ENCODE measurements around the gene PSAPL1.
A peak's percentile ranks its signal among the peaks of the same experiment; 100 is the strongest.

The PSAPL1 gene

GRCh38 chr4:7472442-7473013, 37.8 kb upstream of the PSAPL1 start:
- Histone ChIP-seq H3K9ac (ENCODE audit: insufficient read length) (no peak overlapping the region), H3K36me3 (ENCODE audit: insufficient read depth, low read length) (no peaks in the 10 kb centered on the region)
- no peak for DNase-seq (ENCODE audit: low read depth, low spot score)

DNA sequence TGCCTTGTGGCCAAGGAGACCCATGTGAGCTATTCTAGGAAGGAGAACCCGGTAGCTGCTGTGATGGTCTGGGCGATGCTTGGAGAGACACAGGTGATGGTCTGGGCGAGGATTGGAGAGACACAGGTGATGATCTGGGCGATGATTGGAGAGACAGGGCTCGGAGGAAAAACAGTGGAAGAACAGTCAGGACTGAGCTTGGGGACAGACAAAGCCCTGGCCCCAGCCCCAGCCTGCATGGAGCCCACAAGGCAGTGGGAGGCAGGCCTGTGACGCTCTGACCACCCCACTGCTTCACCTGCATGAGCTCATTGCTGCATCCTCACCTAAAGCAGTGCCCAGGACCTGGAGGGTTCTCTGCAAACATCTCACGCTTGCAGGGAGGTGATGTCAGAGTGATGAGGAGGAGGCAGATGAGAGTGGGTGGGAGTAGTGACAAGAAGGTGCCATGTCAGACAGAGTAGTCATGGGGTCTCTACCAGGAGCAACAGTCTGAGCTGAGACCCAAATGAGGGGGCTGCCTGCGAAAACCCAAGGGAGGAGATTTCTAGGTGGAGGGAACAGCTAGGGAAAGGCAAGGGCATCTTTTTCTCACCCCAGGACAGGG, 35.9 kb upstream of the PSAPL1 start:
- H3K27ac ChIP-seq, result no peak overlapping the region
- no peak for DNase-seq (ENCODE audit: low read depth, low spot score)
- H3K36me3 ChIP-seq (ENCODE audit: insufficient read depth, low read length), result no peaks in the 10 kb centered on the region
- no peak overlapping the region for H3K4me3 ChIP-seq
- TF ChIP-seq FOXP2 (optimal IDR thresholded peaks at IDR 0.05; ENCODE audit: control extremely low read depth, extremely low read length, insufficient read depth), result no peak
- no peak for TF ChIP-seq EZH2 (IDR thresholded peaks at IDR 0.05)
- no peak for TF ChIP-seq POLR2AphosphoS5 (IDR thresholded peaks at IDR 0.05; ENCODE audit: borderline replicate concordance, low read depth, low read length)
- no peaks in the 10 kb centered on the region for H3K9me3 ChIP-seq (ENCODE audit: low read depth, low read length)
- H3K9ac ChIP-seq (ENCODE audit: insufficient read length), result no peak overlapping the region

More at GRCh38 chr4:7472442-7473013, 37.8 kb upstream of the PSAPL1 start:
- no peak overlapping the region for H3K4me3 ChIP-seq
- no peak overlapping the region for H3K27ac ChIP-seq
- no peaks in the 10 kb centered on the region for H3K9me3 ChIP-seq (ENCODE audit: low read depth, low read length)
- no peak for TF ChIP-seq FOXP2 (optimal IDR thresholded peaks at IDR 0.05; ENCODE audit: control extremely low read depth, extremely low read length, insufficient read depth)
- peak; percentile 35 for TF ChIP-seq EZH2 (IDR thresholded peaks at IDR 0.05)
- TF ChIP-seq POLR2AphosphoS5 (IDR thresholded peaks at IDR 0.05; ENCODE audit: borderline replicate concordance, low read depth, low read length), result no peak

DNA sequence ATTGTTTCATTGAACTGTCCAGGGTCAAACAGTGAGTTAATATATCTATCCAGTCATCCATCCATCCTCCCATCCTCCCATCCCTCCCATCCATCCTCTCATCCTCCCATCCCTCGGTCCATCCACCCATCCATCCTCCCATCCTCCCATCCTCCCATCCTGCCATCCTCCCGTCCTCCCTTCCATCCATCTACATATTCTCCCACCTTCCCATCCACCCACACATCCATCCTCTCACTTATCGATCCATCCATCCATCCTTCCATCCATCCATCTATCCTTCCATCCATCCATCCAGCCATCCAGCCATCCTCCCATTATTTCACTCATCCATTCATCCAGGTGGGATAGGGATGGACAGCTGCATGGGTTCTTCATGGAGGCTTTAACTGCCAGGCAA, 35.4 kb upstream of the PSAPL1 start:
- no peaks in the 10 kb centered on the region for H3K9me3 ChIP-seq (ENCODE audit: low read depth, low read length)
- no peak overlapping the region for H3K4me3 ChIP-seq
- no peak for DNase-seq (ENCODE audit: low read depth, low spot score)
- no peak overlapping the region for H3K9ac ChIP-seq (ENCODE audit: insufficient read length)
- TF ChIP-seq FOXP2 (optimal IDR thresholded peaks at IDR 0.05; ENCODE audit: control extremely low read depth, extremely low read length, insufficient read depth), result no peak
- no peak for TF ChIP-seq POLR2AphosphoS5 (IDR thresholded peaks at IDR 0.05; ENCODE audit: borderline replicate concordance, low read depth, low read length)
- no peak for TF ChIP-seq EZH2 (IDR thresholded peaks at IDR 0.05)
- no peaks in the 10 kb centered on the region for H3K36me3 ChIP-seq (ENCODE audit: insufficient read depth, low read length)
- H3K27ac ChIP-seq, result no peak overlapping the region

GRCh38 chr4:7469023-7469422, 34.3 kb upstream of the PSAPL1 start:
- Histone ChIP-seq H3K9me3 (ENCODE audit: low read depth, low read length) (no peaks in the 10 kb centered on the region), H3K4me3 (no peak overlapping the region), H3K9ac (ENCODE audit: insufficient read length) (no peak overlapping the region), H3K27ac (no peak overlapping the region), H3K36me3 (ENCODE audit: insufficient read depth, low read length) (no peaks in the 10 kb centered on the region)
- TF ChIP-seq EZH2 (IDR thresholded peaks at IDR 0.05) (no peak), POLR2AphosphoS5 (IDR thresholded peaks at IDR 0.05; ENCODE audit: borderline replicate concordance, low read depth, low read length) (no peak), FOXP2 (optimal IDR thresholded peaks at IDR 0.05; ENCODE audit: control extremely low read depth, extremely low read length, insufficient read depth) (no peak)
- no peak for DNase-seq (ENCODE audit: low read depth, low spot score)

DNA sequence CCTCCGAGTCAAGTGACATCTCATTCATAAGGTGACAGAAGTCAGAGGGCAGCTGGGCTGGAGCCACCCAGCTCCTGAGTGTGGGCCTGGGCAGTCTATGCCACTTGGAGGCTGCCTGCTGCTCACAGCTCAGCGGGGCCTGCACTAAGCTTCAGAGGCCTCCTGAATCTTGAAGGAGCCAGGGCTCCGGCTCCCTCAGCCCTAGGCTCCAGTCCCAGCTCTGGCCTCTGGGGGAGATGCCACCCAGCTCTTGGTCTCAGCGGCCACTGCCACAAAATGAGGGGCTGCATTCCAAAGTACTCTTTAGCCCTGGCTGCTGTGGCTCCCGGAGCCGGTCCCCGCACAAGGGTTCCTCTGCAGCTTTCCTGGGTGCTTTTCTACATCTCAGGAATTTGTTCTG, 32.7 kb upstream of the PSAPL1 start:
- H3K27ac ChIP-seq, result no peak overlapping the region
- H3K9me3 ChIP-seq (ENCODE audit: low read depth, low read length), result no peaks in the 10 kb centered on the region
- H3K36me3 ChIP-seq (ENCODE audit: insufficient read depth, low read length), result no peaks in the 10 kb centered on the region
- H3K9ac ChIP-seq (ENCODE audit: insufficient read length), result no peak overlapping the region
- no peak for DNase-seq (ENCODE audit: low read depth, low spot score)
- TF ChIP-seq FOXP2 (optimal IDR thresholded peaks at IDR 0.05; ENCODE audit: control extremely low read depth, extremely low read length, insufficient read depth), result no peak
- no peak for TF ChIP-seq POLR2AphosphoS5 (IDR thresholded peaks at IDR 0.05; ENCODE audit: borderline replicate concordance, low read depth, low read length)
- no peak for TF ChIP-seq EZH2 (IDR thresholded peaks at IDR 0.05)
- no peak overlapping the region for H3K4me3 ChIP-seq

- DNase-seq (ENCODE audit: low read depth, low spot score), result no peak
- no peak overlapping the region for H3K9ac ChIP-seq (ENCODE audit: insufficient read length)
- H3K36me3 ChIP-seq (ENCODE audit: insufficient read depth, low read length), result no peaks in the 10 kb centered on the region
- no peak overlapping the region for H3K4me3 ChIP-seq
- no peak overlapping the region for H3K27ac ChIP-seq
- H3K9me3 ChIP-seq (ENCODE audit: low read depth, low read length), result no peaks in the 10 kb centered on the region
- no peak for TF ChIP-seq POLR2AphosphoS5 (IDR thresholded peaks at IDR 0.05; ENCODE audit: borderline replicate concordance, low read depth, low read length)
- TF ChIP-seq FOXP2 (optimal IDR thresholded peaks at IDR 0.05; ENCODE audit: control extremely low read depth, extremely low read length, insufficient read depth), result no peak
- TF ChIP-seq EZH2 (IDR thresholded peaks at IDR 0.05), result no peak
Measured at GRCh38 chr4:7466904-7467303, 32.2 kb upstream of the PSAPL1 start.

DNA sequence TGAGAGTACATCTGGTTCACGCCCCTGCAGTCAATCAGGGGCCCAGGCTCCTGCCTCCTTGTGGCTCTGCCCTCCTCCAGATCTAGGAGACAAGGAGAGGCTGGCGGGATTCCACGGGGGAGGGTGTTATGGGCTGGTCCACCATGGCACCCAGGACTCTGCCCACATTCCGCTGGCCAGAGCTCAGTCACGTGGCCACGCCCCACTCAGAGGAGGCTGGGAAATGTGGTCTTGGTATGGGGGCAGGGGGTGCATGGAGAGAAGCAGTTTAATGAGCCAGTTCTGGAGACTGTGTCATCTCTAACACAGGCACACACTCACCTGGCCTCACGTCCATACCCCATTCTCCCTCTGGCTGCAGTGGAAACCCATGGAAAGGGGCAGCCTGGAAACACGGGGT, 31.5 kb upstream of the PSAPL1 start:
- H3K9ac ChIP-seq (ENCODE audit: insufficient read length), result no peak overlapping the region
- no peaks in the 10 kb centered on the region for H3K36me3 ChIP-seq (ENCODE audit: insufficient read depth, low read length)
- H3K4me3 ChIP-seq, result no peak overlapping the region
- no peaks in the 10 kb centered on the region for H3K9me3 ChIP-seq (ENCODE audit: low read depth, low read length)
- TF ChIP-seq FOXP2 (optimal IDR thresholded peaks at IDR 0.05; ENCODE audit: control extremely low read depth, extremely low read length, insufficient read depth) (no peak), EZH2 (IDR thresholded peaks at IDR 0.05) (no peak), POLR2AphosphoS5 (IDR thresholded peaks at IDR 0.05; ENCODE audit: borderline replicate concordance, low read depth, low read length) (no peak)
- no peak overlapping the region for H3K27ac ChIP-seq
- no peak for DNase-seq (ENCODE audit: low read depth, low spot score)

DNA sequence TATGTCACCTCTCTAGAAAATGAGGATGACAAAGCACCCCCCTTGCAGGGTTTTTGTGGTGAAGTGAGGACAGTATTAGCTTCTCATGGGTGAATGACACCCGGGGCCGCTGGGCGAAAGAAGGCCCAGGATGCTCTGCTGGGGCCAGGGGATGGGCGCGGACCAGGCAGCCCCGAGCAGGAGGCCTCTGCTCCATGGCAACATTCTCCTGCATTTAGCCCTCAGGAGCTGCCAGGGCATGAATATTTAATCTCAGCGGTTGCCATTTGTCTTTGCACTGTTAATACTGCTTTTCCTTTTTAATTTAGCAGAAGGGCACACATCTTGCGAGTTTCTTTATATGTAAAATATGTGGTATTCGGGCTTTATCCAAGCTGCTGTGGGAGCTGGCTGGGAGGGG, 30.3 kb upstream of the PSAPL1 start:
- Histone ChIP-seq H3K9me3 (ENCODE audit: low read depth, low read length) (no peaks in the 10 kb centered on the region), H3K36me3 (ENCODE audit: insufficient read depth, low read length) (no peaks in the 10 kb centered on the region), H3K9ac (ENCODE audit: insufficient read length) (no peak overlapping the region), H3K27ac (no peak overlapping the region), H3K4me3 (no peak overlapping the region)
- no peak for TF ChIP-seq POLR2AphosphoS5 (IDR thresholded peaks at IDR 0.05; ENCODE audit: borderline replicate concordance, low read depth, low read length)
- no peak for TF ChIP-seq FOXP2 (optimal IDR thresholded peaks at IDR 0.05; ENCODE audit: control extremely low read depth, extremely low read length, insufficient read depth)
- no peak for TF ChIP-seq EZH2 (IDR thresholded peaks at IDR 0.05)
- no peak for DNase-seq (ENCODE audit: low read depth, low spot score)

- H3K4me3 ChIP-seq, result no peak overlapping the region
- H3K9ac ChIP-seq (ENCODE audit: insufficient read length), result no peak overlapping the region
- no peak overlapping the region for H3K27ac ChIP-seq
- no peaks in the 10 kb centered on the region for H3K36me3 ChIP-seq (ENCODE audit: insufficient read depth, low read length)
- no peak for DNase-seq (ENCODE audit: low read depth, low spot score)
- no peak for TF ChIP-seq EZH2 (IDR thresholded peaks at IDR 0.05)
- no peak for TF ChIP-seq POLR2AphosphoS5 (IDR thresholded peaks at IDR 0.05; ENCODE audit: borderline replicate concordance, low read depth, low read length)
- no peak for TF ChIP-seq FOXP2 (optimal IDR thresholded peaks at IDR 0.05; ENCODE audit: control extremely low read depth, extremely low read length, insufficient read depth)
- no peaks in the 10 kb centered on the region for H3K9me3 ChIP-seq (ENCODE audit: low read depth, low read length)
Measured at GRCh38 chr4:7464259-7464655, 29.5 kb upstream of the PSAPL1 start.
